Mesenchymal stem cell (in vitro differentiated cells and primary cell): Measurements from ENCODE around the gene DHTKD1.

Experiments
- DNase-seq: peaks from one replicate; pipeline ENCODE4 v3.0.0-alpha.2; 2013
- H2AFZ ChIP-seq: one replicate; pipeline ENCODE4 v1.6.1; 2013; ENCODE audit warnings: low read depth, mild to moderate bottlenecking, control low read depth, inconsistent platforms, low read length, moderate library complexity
- H2AK5ac ChIP-seq: 2 replicates; pipeline ENCODE4 v1.6.1; 2013; ENCODE audit warnings: low read length, moderate library complexity, mild to moderate bottlenecking, inconsistent platforms; ENCODE audit not compliant: severe bottlenecking
- H2BK120ac ChIP-seq: one replicate; pipeline ENCODE4 v1.6.1; 2013; ENCODE audit warnings: low read depth, mild to moderate bottlenecking, inconsistent platforms, low read length, moderate library complexity
- H2BK12ac ChIP-seq, 2 experiments: one replicate each; pipeline ENCODE4 v1.6.1; 2013; ENCODE audit warnings: inconsistent platforms in 2 of 2, low read length in 2 of 2, mild to moderate bottlenecking in 2 of 2, moderate library complexity in 2 of 2, control low read depth in 1 of 2
- H2BK15ac ChIP-seq: one replicate; pipeline ENCODE4 v1.6.1; 2013; ENCODE audit warnings: mild to moderate bottlenecking, low read depth, inconsistent platforms; ENCODE audit not compliant: poor library complexity, severe bottlenecking
- H2BK5ac ChIP-seq: 2 replicates; pipeline ENCODE4 v1.6.1; 2013; ENCODE audit warnings: low read depth, mild to moderate bottlenecking, low read length, control low read depth, inconsistent platforms; ENCODE audit not compliant: poor library complexity, severe bottlenecking
- H3K14ac ChIP-seq, 2 experiments: one replicate each; pipeline ENCODE4 v1.6.1; 2013; ENCODE audit warnings: inconsistent platforms in 2 of 2, low read length in 2 of 2, control low read depth in 1 of 2, mild to moderate bottlenecking in 1 of 2, moderate library complexity in 1 of 2
- H3K18ac ChIP-seq, 2 experiments: one replicate each; pipeline ENCODE4 v1.6.1; 2013; ENCODE audit warnings: inconsistent platforms in 2 of 2, low read length in 2 of 2, control low read depth in 1 of 2, low read depth in 1 of 2, mild to moderate bottlenecking in 1 of 2
- H3K23ac ChIP-seq, 2 experiments: one replicate each; pipeline ENCODE4 v1.6.1; 2013; ENCODE audit warnings: inconsistent platforms in 2 of 2, low read length in 2 of 2, mild to moderate bottlenecking in 2 of 2, moderate library complexity in 2 of 2, control low read depth in 1 of 2
- H3K27ac ChIP-seq: 2 replicates; pipeline ENCODE4 v1.5.1; 2013; ENCODE audit warnings: mild to moderate bottlenecking, moderate library complexity, low read length, control low read depth, inconsistent platforms; ENCODE audit not compliant: poor library complexity, severe bottlenecking
- H3K27me3 ChIP-seq, 2 experiments: 2 replicates each; pipeline versions ENCODE4 v1.6.1 to v1.7.0; 2013; ENCODE audit warnings: low read length in 2 of 2, mild to moderate bottlenecking in 2 of 2, moderate library complexity in 2 of 2, control low read depth in 1 of 2, inconsistent platforms in 1 of 2; ENCODE audit not compliant: control insufficient read depth in 1 of 2, insufficient read depth in 1 of 2
- H3K36me3 ChIP-seq, 2 experiments: 2 replicates each; pipeline versions ENCODE4 v1.6.1 to v1.7.0; 2013; ENCODE audit warnings: low read length in 2 of 2, control low read depth in 1 of 2, inconsistent platforms in 1 of 2, low read depth in 1 of 2, mild to moderate bottlenecking in 1 of 2; ENCODE audit not compliant: insufficient read depth in 2 of 2, control insufficient read depth in 1 of 2
- H3K4ac ChIP-seq, 2 experiments: one replicate each; pipeline ENCODE4 v1.6.1; 2013; ENCODE audit warnings: inconsistent platforms in 2 of 2, low read length in 2 of 2, mild to moderate bottlenecking in 2 of 2, moderate library complexity in 2 of 2, control low read depth in 1 of 2, low read depth in 1 of 2
- H3K4me1 ChIP-seq: 2 replicates; pipeline ENCODE4 v1.6.1; 2013; ENCODE audit warnings: low read depth, low read length, control low read depth; ENCODE audit not compliant: control insufficient read depth, insufficient read depth
- H3K4me2 ChIP-seq: 2 replicates; pipeline ENCODE4 v1.6.1; 2013; ENCODE audit warnings: low read length, mild to moderate bottlenecking, inconsistent platforms; ENCODE audit not compliant: poor library complexity, severe bottlenecking
- H3K4me3 ChIP-seq, 2 experiments: 2 replicates each; pipeline versions ENCODE4 v1.5.1 to v1.7.0; 2013; ENCODE audit warnings: low read length in 2 of 2, mild to moderate bottlenecking in 2 of 2, control low read depth in 1 of 2, low read depth in 1 of 2; ENCODE audit not compliant: insufficient read depth in 1 of 2
- H3K79me1 ChIP-seq: replicated peaks from 2 replicates; pipeline ENCODE4 v1.6.1; 2013; ENCODE audit warnings: mild to moderate bottlenecking, control low read depth, low read length, inconsistent platforms; ENCODE audit not compliant: poor library complexity, severe bottlenecking
- H3K9ac ChIP-seq: 2 replicates; pipeline ENCODE4 v1.7.0; 2013; ENCODE audit warnings: mild to moderate bottlenecking, low read length, moderate library complexity
- H3K9me3 ChIP-seq: 2 replicates; pipeline ENCODE4 v1.7.0; 2013; ENCODE audit warnings: mild to moderate bottlenecking, low read length; ENCODE audit not compliant: control insufficient read depth
- H4K8ac ChIP-seq: one replicate; pipeline ENCODE4 v1.6.1; 2013; ENCODE audit warnings: inconsistent platforms, mild to moderate bottlenecking, low read length, moderate library complexity
- H4K91ac ChIP-seq: one replicate; pipeline ENCODE4 v1.6.1; 2013; ENCODE audit warnings: mild to moderate bottlenecking, low read length, inconsistent platforms
- WGBS: methylation state at CpG from one replicate; pipeline ENCODE4 v1.1.7; 2013; ENCODE audit warnings: mixed read lengths; 5-methylcytosine and 5-hydroxymethylcytosine counted together

DHTKD1 gene

GRCh38 chr10:12042797-12043651 lies 25.7 kb upstream of the DHTKD1 start, which contains the start of gene UPF2:
Gene UPF2, minus strand, starts transcription at chr10:12042809. Its CDS starts 7,386 bp downstream, at chr10:12035423.
- Histone ChIP-seq H4K8ac (peak within 1 kb of the TSS; percentile 94), H2AK5ac (peak within 1 kb of the TSS; percentile 71), H2BK12ac (peak within 1 kb of the TSS in 1 of 2 experiments; percentile 8), H3K4me2 (peak within 1 kb of the TSS; percentile 95), H3K27ac (peak within 1 kb of the TSS; percentile 96), H3K36me3 (no peaks in the 10 kb centered on the region), H3K9ac (peak within 1 kb of the TSS; percentile 99), H2BK120ac (peak within 1 kb of the TSS; percentile 94), H2BK15ac (peak within 1 kb of the TSS; percentile 88), H2AFZ (peak within 1 kb of the TSS; percentile 54), H2BK5ac (peak within 1 kb of the TSS; percentile 99), H3K4me3 (peak within 1 kb of the TSS; percentile 89 to 91), H3K23ac (peak within 1 kb of the TSS; percentile 10 to 62), H3K4ac (peak within 1 kb of the TSS; percentile 66 to 86), H4K91ac (peak within 1 kb of the TSS; percentile 85), H3K79me1 (no peaks in the 10 kb centered on the region), H3K18ac (peak within 1 kb of the TSS; percentile 91 to 94), H3K14ac (peak within 1 kb of the TSS in 1 of 2 experiments; percentile 63), H3K9me3 (no peaks in the 10 kb centered on the region), H3K27me3 (no peaks in the 10 kb centered on the region), H3K4me1 (no peaks in the 10 kb centered on the region)
- DNase-seq, result peak; percentile 98
- 8% methylated on average over 50 of the region's 56 CpGs for WGBS

DNA sequence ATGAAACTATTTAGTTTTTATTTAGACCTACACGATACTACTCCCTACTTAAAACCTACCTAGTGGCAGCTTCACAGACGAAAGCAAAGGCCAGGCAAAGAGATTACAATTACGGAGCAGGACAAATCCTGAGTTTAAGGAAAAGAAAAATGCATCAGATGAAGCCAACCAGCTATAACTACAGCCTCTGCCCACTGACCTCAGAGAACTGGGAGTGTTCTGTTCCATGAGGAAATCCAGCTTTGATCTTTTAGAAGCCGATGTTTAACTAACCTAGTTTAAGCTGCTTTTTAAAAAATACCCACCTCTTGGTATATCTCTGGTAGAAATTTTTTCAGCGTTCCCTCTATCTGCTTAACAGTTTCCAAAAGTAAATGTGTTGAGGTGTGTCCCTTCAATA lies 23.2 kb upstream of the DHTKD1 start:
- DNase-seq, result no peak
- H3K27me3 ChIP-seq, result no peaks in the 10 kb centered on the region
- no peak overlapping the region for H4K8ac ChIP-seq
- no peak overlapping the region for H3K4ac ChIP-seq
- H2AFZ ChIP-seq, result no peak overlapping the region
- H3K4me1 ChIP-seq, result no peaks in the 10 kb centered on the region
- 93% methylated on average over 3 of the region's 5 CpGs for WGBS
- H2BK120ac ChIP-seq, result no peak overlapping the region
- no peak overlapping the region for H2BK5ac ChIP-seq
- no peak overlapping the region for H2BK15ac ChIP-seq
- no peak overlapping the region for H3K9ac ChIP-seq
- no peak overlapping the region for H2BK12ac ChIP-seq
- no peak overlapping the region for H3K4me2 ChIP-seq
- H3K9me3 ChIP-seq, result no peaks in the 10 kb centered on the region
- no peak overlapping the region for H2AK5ac ChIP-seq
- H3K14ac ChIP-seq, result no peak overlapping the region
- H3K36me3 ChIP-seq, result no peaks in the 10 kb centered on the region
- H3K23ac ChIP-seq, result no peak overlapping the region
- H3K79me1 ChIP-seq, result no peaks in the 10 kb centered on the region
- H3K18ac ChIP-seq, result no peak overlapping the region
- no peak overlapping the region for H4K91ac ChIP-seq
- no peak overlapping the region for H3K27ac ChIP-seq
- no peak overlapping the region for H3K4me3 ChIP-seq

- no peak overlapping the region for H3K27ac ChIP-seq
- no peak overlapping the region for H2AK5ac ChIP-seq
- no peak overlapping the region for H2BK12ac ChIP-seq
- no peak overlapping the region for H2AFZ ChIP-seq
- no peak for DNase-seq
- H3K4me1 ChIP-seq, result no peaks in the 10 kb centered on the region
- H3K14ac ChIP-seq, result no peak overlapping the region
- WGBS, result 85% methylated on average over 8 of the region's 8 CpGs
- no peak overlapping the region for H3K4ac ChIP-seq
- no peak overlapping the region for H3K18ac ChIP-seq
- H3K4me3 ChIP-seq, result no peak overlapping the region
- H3K9me3 ChIP-seq, result no peaks in the 10 kb centered on the region
- H4K91ac ChIP-seq, result no peak overlapping the region
- H3K9ac ChIP-seq, result no peak overlapping the region
- H3K36me3 ChIP-seq, result no peaks in the 10 kb centered on the region
- H4K8ac ChIP-seq, result no peak overlapping the region
- H3K23ac ChIP-seq, result no peak overlapping the region
- no peaks in the 10 kb centered on the region for H3K79me1 ChIP-seq
- H3K4me2 ChIP-seq, result no peak overlapping the region
- H2BK15ac ChIP-seq, result no peak overlapping the region
- no peak overlapping the region for H2BK5ac ChIP-seq
- H3K27me3 ChIP-seq, result no peaks in the 10 kb centered on the region
- no peak overlapping the region for H2BK120ac ChIP-seq
Measured at GRCh38 chr10:12048547-12048946, 20.2 kb upstream of the DHTKD1 start.

- Histone ChIP-seq H3K18ac (no peak overlapping the region), H3K14ac (no peak overlapping the region)
- DNase-seq, result no peak
Measured at GRCh38 chr10:12050528-12050927, 18.2 kb upstream of the DHTKD1 start.

More at GRCh38 chr10:12050528-12050927, 18.2 kb upstream of the DHTKD1 start:
- Histone ChIP-seq H3K9me3 (no peaks in the 10 kb centered on the region), H2BK120ac (no peak overlapping the region), H3K4me2 (no peak overlapping the region), H3K27me3 (no peaks in the 10 kb centered on the region), H2BK5ac (no peak overlapping the region), H3K23ac (no peak overlapping the region), H3K9ac (no peak overlapping the region), H2AK5ac (no peak overlapping the region), H2AFZ (no peak overlapping the region), H3K4ac (no peak overlapping the region), H3K79me1 (no peaks in the 10 kb centered on the region), H3K36me3 (no peaks in the 10 kb centered on the region), H2BK15ac (no peak overlapping the region), H4K91ac (no peak overlapping the region), H4K8ac (no peak overlapping the region), H3K4me1 (no peaks in the 10 kb centered on the region), H2BK12ac (no peak overlapping the region), H3K4me3 (no peak overlapping the region), H3K27ac (no peak overlapping the region)
